HUES6 (cell line): ENCODE results near the gene PLAAT2.
"Not testable (repeated sequence)": the region's sequence is repeated elsewhere in the genome, so short reads cannot be mapped to it uniquely, and the experiment has no call there.

Experiments used
- H3K27ac ChIP-seq: 2 replicates; pipeline ENCODE4 v1.7.0; 2013; ENCODE audit warnings: low read depth, mild to moderate bottlenecking, low read length, inconsistent platforms
- H3K27me3 ChIP-seq: 2 replicates; pipeline ENCODE4 v1.6.1; 2013; ENCODE audit warnings: low read length; ENCODE audit not compliant: control insufficient read depth, insufficient read depth
- H3K36me3 ChIP-seq: 2 replicates; pipeline ENCODE4 v1.6.1; 2013; ENCODE audit warnings: low read length; ENCODE audit not compliant: control insufficient read depth, insufficient read depth
- H3K4me1 ChIP-seq: 2 replicates; pipeline ENCODE4 v1.6.1; 2013; ENCODE audit warnings: low read length; ENCODE audit not compliant: control insufficient read depth, insufficient read depth
- H3K4me3 ChIP-seq: 2 replicates; pipeline ENCODE4 v1.5.1; 2013; ENCODE audit warnings: low read depth, low read length
- H3K9ac ChIP-seq: one replicate; pipeline ENCODE4 v1.6.1; 2013; ENCODE audit warnings: mild to moderate bottlenecking, low read length
- H3K9me3 ChIP-seq: 2 replicates; pipeline ENCODE4 v1.6.1; 2013; ENCODE audit warnings: low read depth, low read length; ENCODE audit not compliant: control insufficient read depth, insufficient read depth

PLAAT2 gene

GRCh38 chr11:63563201-63564055 is at the start of gene PLAAT2:
TSS of gene PLAAT2 (minus strand) at chr11:63563379. CDS start at chr11:63563324, 55 bp downstream.
- Histone ChIP-seq H3K9me3 (no peaks in the 10 kb centered on the region), H3K4me1 (peaks cover 7% of the 10 kb centered on the region), H3K27ac (no peak within 1 kb of the TSS), H3K36me3 (no peaks in the 10 kb centered on the region), H3K4me3 (no peak within 1 kb of the TSS), H3K9ac (no peak within 1 kb of the TSS), H3K27me3 (no peaks in the 10 kb centered on the region)

- Histone ChIP-seq H3K27ac (no peak overlapping the region), H3K9me3 (no peaks in the 10 kb centered on the region), H3K4me3 (peak overlapping the region; percentile 78; the same call in 1 of the 2 replicates), H3K9ac (no peak overlapping the region), H3K36me3 (no peaks in the 10 kb centered on the region), H3K27me3 (peaks cover 13% of the 10 kb centered on the region; the same call in 1 of the 2 replicates), H3K4me1 (peaks cover 39% of the 10 kb centered on the region)
These were observed 49.0 kb upstream of the PLAAT2 start for GRCh38 chr11:63612181-63612580.

- peak overlapping the region; percentile 36; the same call in 1 of the 2 replicates for H3K4me3 ChIP-seq
- H3K27me3 ChIP-seq, result peaks cover 13% of the 10 kb centered on the region; the same call in 1 of the 2 replicates
- peaks cover 43% of the 10 kb centered on the region for H3K4me1 ChIP-seq
- peak overlapping the region; percentile 58 for H3K9ac ChIP-seq
- H3K9me3 ChIP-seq, result no peaks in the 10 kb centered on the region
- H3K36me3 ChIP-seq, result 0 out of 2 replicates have a peak, but pooled peaks cover 5% of the 10 kb centered on the region
- peak overlapping the region; percentile 42; the same call in 1 of the 2 replicates for H3K27ac ChIP-seq
These were observed 48.2 kb upstream of the PLAAT2 start for GRCh38 chr11:63611395-63611747.

GRCh38 chr11:63610604-63611394 is 47.6 kb upstream of the PLAAT2 start:
- Histone ChIP-seq H3K9ac (peak overlapping the region; percentile 58), H3K27ac (peak overlapping the region; percentile 42; the same call in 1 of the 2 replicates), H3K27me3 (peaks cover 13% of the 10 kb centered on the region; the same call in 1 of the 2 replicates), H3K9me3 (no peaks in the 10 kb centered on the region), H3K4me3 (peak overlapping the region; percentile 36), H3K36me3 (peaks cover 6% of the 10 kb centered on the region; the same call in 1 of the 2 replicates), H3K4me1 (peaks cover 43% of the 10 kb centered on the region)

GRCh38 chr11:63609971-63610580 is 46.9 kb upstream of the PLAAT2 start:
- Histone ChIP-seq H3K4me3 (peak overlapping the region; percentile 36), H3K27ac (peak overlapping the region; percentile 28; the same call in 1 of the 2 replicates), H3K4me1 (peaks cover 43% of the 10 kb centered on the region)

GRCh38 chr11:63609536-63609935 is 46.4 kb upstream of the PLAAT2 start:
- Histone ChIP-seq H3K36me3 (peaks cover 7% of the 10 kb centered on the region; the same call in 1 of the 2 replicates), H3K4me1 (peaks cover 43% of the 10 kb centered on the region), H3K27ac (peak overlapping the region; percentile 22; the same call in 1 of the 2 replicates), H3K4me3 (no peak overlapping the region), H3K27me3 (peaks cover 13% of the 10 kb centered on the region; the same call in 1 of the 2 replicates), H3K9ac (peak overlapping the region; percentile 10), H3K9me3 (no peaks in the 10 kb centered on the region)

More at GRCh38 chr11:63609971-63610580, 46.9 kb upstream of the PLAAT2 start:
- Histone ChIP-seq H3K27me3 (peaks cover 13% of the 10 kb centered on the region; the same call in 1 of the 2 replicates), H3K9ac (peak overlapping the region; percentile 39), H3K9me3 (no peaks in the 10 kb centered on the region), H3K36me3 (peaks cover 7% of the 10 kb centered on the region; the same call in 1 of the 2 replicates)

GRCh38 chr11:63608353-63609345 is 45.5 kb upstream of the PLAAT2 start:
- Histone ChIP-seq H3K9ac (peak overlapping the region; percentile 10), H3K27me3 (peaks cover 9% of the 10 kb centered on the region; the same call in 1 of the 2 replicates), H3K9me3 (no peaks in the 10 kb centered on the region), H3K36me3 (peaks cover 7% of the 10 kb centered on the region; the same call in 1 of the 2 replicates), H3K27ac (peak overlapping the region; percentile 2; the same call in 1 of the 2 replicates), H3K4me1 (peaks cover 47% of the 10 kb centered on the region), H3K4me3 (no peak overlapping the region)

- no peak overlapping the region for H3K27ac ChIP-seq
- no peak overlapping the region for H3K9ac ChIP-seq
- no peak overlapping the region for H3K4me3 ChIP-seq
- H3K4me1 ChIP-seq, result peaks cover 15% of the 10 kb centered on the region
- H3K9me3 ChIP-seq, result no peaks in the 10 kb centered on the region
- H3K36me3 ChIP-seq, result peaks cover 26% of the 10 kb centered on the region
- no peaks in the 10 kb centered on the region for H3K27me3 ChIP-seq
These were observed 40.0 kb upstream of the PLAAT2 start for GRCh38 chr11:63603180-63603518.

GRCh38 chr11:63602290-63603179 is 39.4 kb upstream of the PLAAT2 start:
- not testable (repeated sequence) for H3K9me3 ChIP-seq, H3K4me3 ChIP-seq, H3K9ac ChIP-seq, H3K27ac ChIP-seq, H3K27me3 ChIP-seq
- Histone ChIP-seq H3K36me3 (peaks cover 32% of the 10 kb centered on the region), H3K4me1 (peaks cover 14% of the 10 kb centered on the region)
